Sigmoid colon (tissue), 4 donors: ENCODE results near the gene SMAP1.

Experiments
- CTCF ChIP-seq, 4 experiments: fragments of 450-650 bp in 3 of 4; fragments of 200-600 bp in 1 of 4; IDR thresholded peaks; one replicate each; pipeline ENCODE4 v1.5.1; 2016 to 2019; ENCODE audit warnings: antibody characterized with exemption in 4 of 4, mild to moderate bottlenecking in 3 of 4, moderate library complexity in 2 of 4
- EP300 ChIP-seq, 4 donors: sonication (generic); formaldehyde crosslinking; IDR thresholded peaks; one replicate each; pipeline ENCODE4 v1.6.1; 2017; ENCODE audit warnings: antibody characterized with exemption in 4 of 4
- POLR2A ChIP-seq, 2 donors: fragments of 450-650 bp; IDR thresholded peaks; one replicate each; pipeline ENCODE4 v1.6.1; 2016; ENCODE audit warnings: antibody characterized with exemption in 2 of 2, mild to moderate bottlenecking in 2 of 2, moderate library complexity in 2 of 2
- POLR2AphosphoS5 ChIP-seq, 4 donors: sonication (generic); formaldehyde crosslinking; IDR thresholded peaks; one replicate each; pipeline ENCODE4 v1.6.1; 2017; ENCODE audit warnings: antibody characterized with exemption in 4 of 4

GRCh38 chr6:70700922-70701876, 33.5 kb downstream of the SMAP1 start:
- no peak for TF ChIP-seq POLR2A (IDR thresholded peaks at IDR 0.05)
- TF ChIP-seq CTCF (IDR thresholded peaks at IDR 0.05), result no peak
- TF ChIP-seq POLR2AphosphoS5 (IDR thresholded peaks at IDR 0.05), result no peak
- TF ChIP-seq EP300 (IDR thresholded peaks at IDR 0.05), result no peak
